ENCODE measurements around the gene KHSRP.

Gene KHSRP

DNA sequence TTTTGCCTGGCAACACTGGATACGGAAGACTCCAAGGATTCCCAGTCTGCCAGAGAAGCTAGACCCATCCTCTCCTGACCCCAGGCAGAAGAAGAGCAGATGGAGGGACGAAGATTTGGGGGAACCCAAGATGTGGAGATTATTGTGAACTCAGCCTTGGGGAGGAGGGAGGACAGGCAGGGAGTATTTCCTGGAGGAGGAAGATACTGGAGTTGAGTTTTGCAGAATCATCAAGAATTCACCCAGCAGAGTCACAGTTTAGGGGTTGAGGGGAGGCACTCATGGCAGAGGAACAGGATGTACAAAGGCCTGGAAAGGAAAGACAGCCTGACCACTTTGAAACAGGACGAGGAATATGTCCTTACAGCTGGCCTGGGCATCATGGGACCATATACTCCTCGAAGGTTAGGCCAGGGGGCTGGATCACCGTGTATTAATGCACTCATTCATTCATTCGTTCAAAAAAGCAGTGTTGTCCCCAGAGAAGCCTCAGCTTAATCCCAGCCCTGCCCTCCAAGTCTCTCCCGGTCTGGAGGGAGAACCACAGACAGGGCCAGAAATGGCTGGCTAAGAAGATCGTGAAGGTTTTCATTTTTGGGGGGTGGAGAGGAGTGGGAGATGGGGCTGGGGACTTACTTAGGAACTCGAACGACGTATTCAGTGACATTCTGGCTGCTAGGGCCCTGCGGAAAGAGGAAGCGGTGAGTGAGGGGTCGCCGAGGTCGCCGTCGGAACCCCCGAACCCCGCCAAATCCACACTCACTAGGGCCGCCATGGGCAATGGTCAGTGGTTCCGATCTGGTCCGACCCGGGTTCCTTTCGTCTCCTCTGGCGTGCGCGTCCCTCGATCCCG is 32.2 kb downstream of the KHSRP start:
- DNase-seq, result no peak

DNA sequence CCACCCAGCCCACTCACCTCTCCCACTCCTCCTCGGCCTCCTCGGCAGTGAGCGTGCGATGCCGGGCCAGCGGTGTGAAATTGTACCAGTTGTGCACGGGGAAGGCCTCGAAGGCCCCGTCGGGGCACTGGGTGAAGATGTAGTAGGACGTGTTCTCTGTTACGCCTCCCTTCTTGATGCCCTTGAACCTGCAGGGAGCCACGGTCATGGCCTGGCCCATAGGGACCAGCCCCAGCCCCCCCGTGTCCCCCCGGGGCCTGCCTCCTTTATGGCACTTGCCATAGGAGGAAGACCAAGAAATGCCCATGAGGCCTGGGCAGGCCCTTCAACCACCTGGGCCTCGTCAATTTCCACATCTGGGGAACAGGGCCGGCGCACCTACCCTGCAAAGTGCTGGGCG is 37.2 kb downstream of the KHSRP start:
- no peak for DNase-seq

DNA sequence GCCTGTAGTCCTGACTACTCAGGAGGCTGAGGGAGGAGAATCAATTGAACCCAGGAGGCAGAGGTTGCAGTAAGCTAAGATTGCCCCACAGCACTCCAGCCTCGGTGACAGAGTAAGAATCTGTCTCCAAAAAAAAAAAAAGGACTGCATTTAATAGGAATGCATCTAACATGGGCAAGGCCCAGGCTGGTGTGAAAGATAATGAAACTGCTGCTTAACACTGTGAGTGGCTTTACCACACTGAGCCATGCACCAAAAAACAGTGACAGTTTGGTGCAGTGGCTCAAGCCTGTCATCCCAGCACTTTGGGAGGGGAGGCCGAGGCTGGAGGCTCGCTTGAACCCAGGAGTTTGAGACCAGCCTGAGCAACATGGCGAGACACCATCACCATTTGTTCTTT is 40.2 kb downstream of the KHSRP start:
- DNase-seq, result no peak

DNA sequence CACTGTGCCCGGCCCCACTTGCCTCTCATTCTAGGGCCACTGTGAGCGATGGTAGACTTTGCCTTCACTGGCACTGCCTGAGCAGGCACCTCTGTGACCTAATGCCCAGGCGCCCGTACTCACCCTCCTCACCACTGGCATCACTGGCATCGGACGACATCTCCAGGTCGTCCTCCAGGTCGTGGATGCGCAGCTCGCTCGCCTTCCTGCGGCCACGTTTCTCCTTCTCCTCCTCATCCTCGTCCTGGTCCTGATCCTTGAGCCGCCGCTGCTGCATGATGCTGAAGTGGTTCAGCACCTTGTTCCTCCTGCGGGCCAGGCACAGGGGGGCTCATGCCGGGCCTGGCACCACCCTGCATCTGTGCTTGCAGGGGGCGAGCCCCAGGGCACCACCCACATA is 41.4 kb downstream of the KHSRP start:
- no peak for DNase-seq

DNA sequence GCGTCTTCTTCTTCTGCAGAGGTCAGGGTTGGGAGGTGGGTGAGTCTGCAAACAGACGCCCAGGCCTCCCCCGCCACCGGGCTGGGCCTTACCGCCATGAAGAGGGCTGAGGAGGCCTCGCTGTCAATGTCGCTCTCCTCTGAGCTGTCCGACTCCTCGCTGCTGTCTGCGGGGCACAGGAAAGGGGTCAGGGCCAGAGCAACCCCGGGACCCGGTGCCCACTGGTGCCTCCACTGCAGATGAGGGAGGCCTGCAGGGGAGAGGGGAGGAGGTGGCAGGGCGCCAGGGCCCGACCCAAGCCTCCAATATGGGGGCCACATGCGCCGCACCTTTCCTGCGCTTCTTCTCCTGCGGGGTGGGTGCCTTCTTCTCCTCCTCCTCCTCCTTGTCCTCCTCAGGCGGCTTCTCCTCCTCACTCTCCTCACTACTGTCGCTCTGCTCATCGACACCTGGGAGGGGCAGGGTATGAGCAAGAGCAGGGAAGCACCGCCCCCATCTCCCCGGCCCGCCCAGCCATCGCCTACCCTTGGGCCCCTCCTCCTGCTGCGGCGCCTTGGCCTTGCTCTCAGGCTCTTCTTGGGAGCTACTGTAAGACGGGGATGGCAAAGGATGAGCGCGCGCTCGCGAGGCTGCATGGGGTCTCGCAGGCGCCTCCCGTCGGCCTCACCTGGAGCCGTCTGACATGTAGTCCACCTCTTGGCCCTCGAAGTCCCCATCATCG is 43.4 kb downstream of the KHSRP start:
- DNase-seq, result no peak

DNA sequence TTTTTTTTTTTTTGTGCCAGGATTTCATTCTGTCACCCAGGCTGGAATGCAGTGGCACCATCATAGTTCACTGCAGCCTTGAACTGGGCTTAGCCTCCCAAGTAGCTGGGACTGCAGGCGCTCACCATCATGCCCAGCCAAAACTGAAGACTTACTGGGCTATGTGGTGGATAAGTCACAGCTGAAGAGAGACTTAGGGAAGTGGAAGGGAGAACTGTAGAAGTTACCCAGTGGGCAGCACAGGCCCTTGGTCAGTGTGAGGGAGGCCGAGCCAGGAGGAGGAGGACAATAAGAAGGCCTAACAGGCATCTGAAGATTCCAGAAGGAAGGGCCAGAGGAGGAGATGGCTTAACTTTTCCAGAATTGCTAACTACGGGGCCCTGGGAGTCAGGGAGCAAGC is 44.9 kb downstream of the KHSRP start:
- no peak for DNase-seq

DNA sequence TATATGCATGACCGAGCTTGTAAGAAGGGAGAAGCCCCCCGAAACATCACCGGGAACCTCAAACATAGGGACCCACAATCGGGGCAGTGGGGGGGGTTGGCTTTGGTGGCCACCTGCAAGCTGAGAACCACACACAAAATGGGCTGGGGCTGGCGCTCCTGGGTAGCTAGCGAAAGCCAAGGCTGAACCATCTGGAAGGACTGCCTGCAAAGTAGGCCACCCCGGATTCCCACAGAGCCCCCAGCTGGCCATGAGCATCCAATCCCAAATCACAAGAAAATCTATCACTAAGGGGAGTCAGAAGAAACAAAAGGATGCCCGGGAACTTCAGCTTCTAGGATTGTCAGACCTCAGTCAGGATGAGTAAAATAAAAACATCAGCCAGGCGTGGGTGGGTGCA is 46.1 kb downstream of the KHSRP start:
- DNase-seq, result no peak

DNA sequence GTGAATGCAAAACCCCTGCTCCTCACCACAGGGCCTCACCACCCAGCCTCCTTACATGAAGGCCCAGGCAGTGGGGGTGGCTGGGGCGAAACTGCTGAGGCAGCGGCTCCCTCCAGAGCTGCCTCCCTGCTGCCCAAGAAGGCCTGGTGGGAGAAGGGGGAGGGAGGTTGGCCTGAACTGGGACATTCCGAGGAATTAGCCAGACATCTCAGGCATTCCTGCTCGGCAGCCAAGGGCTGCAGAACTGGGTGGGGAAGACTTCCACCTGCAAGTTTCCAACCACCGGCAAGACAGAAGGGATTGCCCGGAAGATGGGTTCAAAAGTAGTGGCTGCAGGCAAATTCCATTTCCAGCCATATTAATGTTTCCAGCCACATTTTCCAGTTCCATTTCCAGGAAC is 46.6 kb downstream of the KHSRP start:
- DNase-seq, result no peak

DNA sequence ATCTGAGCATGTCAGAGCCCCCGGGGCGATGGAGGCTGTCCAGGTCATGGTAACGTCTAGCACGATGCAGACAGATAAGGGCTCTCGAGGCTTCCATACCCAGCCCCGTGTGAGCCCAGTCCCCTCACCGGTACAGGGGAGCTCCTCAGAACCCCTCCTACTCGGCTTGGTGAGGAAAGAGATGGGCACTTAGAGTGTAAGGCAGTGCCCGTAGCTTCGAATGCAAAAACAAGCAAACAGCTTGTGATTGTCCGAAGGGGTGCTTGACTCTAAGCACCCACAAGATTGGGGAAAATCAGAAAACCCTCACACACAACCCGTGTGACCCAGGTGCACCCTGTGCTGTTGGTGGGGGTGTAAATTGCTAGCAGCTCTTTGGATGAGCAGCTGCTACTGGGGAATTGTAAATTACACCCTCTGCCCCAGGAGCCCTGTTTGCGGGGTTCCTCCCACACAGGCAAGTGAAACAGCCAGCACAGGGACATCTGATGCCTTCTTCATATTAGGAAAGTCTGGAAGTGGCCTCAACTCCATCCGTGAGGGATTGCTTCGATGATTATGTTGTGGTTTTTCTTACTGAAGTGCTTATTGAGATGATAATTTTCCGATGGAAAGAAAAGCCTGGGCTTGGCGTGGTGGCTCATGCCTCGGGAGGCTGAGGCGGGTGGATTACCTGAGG is 48.0 kb downstream of the KHSRP start:
- no peak for DNase-seq

DNA sequence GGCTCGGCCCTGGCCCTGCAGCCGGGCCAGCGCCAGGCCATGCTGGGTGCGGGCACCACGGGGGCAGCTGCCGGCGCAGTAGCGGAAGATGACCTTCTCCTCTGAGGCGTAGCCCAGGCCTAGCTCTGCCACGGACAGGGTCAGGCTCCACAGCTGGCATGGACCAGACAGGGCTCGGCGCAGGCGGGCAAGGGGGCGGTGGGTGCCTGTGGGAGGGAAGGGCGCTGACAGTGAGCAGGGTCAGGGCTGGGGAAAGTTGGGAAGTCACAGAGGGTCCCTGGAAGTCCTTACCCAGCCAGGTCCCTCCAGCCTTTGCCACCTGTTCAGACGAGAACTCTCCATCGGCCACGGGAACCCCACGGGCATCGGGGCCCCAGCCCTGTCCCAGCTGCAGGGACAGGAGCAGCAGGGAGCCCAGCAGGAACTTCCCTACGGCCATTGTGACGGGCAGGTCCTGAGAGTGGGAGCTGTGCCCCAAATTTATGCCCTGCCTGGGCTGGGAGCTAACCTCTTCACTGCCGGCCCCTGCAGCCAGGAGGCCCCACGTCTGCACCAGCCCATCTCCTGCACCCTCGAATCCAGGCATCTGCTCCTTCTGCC is 49.1 kb downstream of the KHSRP start, which contains the start of gene PSPN:
Gene PSPN, minus strand, starts transcription at position 523 of the 600 bp plus-strand sequence. Its CDS starts 84 bp downstream, at position 439.
- DNase-seq, result no peak

DNA sequence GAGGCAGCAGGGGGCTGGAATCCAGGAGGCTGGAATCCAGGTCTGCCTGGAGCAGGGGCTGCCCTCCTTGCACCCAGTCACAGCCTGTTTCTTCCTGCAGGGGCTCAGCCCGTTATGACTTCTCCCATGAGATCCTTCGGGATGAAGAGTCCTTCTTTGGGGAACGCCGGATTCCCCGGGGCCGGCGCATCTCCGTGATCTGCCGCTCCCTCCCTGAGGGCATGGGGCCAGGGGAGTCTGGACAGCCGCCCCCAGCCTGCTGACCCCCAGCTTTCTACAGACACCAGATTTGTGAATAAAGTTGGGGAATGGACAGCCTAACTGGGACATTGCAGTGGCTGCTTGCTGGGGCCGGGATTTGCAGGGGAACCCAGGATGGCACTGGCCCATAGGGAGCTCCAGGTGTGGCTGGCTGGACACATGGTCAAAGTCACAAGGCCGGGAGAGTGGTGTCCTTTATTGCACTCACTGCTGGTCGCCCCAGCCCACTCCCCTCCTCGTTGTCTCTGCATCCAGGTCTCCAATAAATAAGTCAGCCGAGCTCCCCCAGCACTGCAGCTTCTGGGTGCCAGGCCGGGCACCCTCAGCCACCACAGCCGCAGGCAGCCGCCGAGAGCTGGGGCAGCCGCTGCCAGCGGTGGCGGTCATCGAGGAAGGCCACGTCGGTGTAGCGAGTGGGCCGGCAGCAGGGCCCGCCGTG is 49.8 kb downstream of the KHSRP start:
- DNase-seq, result no peak

DNA sequence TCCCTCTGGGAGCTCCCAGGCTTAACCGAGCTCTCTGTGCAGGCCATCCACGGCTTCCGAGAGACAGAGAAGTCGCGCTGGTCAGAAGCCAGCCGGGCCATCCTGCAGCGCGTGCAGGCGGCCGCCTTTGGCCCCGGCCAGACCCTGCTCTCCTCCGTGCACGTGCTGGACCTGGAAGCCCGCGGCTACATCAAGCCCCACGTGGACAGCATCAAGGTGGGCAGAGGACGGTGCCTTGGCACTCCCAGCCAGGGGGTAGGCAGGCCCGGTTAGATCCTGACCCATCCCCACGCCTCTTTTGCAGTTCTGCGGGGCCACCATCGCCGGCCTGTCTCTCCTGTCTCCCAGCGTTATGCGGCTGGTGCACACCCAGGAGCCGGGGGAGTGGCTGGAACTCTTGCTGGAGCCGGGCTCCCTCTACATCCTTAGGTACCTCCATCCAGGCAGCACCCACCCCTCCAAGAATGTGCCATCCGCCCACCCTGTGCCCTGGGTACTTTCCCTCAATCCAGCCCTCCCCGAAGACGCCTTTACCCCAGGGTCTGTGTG is 50.4 kb downstream of the KHSRP start:
- no peak for DNase-seq

DNA sequence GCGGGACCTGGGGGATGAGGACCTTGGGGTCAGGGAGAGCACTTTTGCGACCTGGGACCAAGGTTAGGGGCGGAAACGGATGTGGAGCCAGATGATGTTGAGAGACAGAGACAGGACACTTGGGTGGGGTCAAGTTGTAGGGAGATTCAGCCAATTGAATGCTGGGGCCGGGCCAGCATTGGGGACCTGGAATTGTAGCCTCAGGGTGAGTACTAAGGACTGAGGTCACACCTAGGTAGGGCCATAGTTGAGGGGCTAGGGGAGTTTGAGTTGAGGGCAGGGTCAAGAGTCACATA is 50.9 kb downstream of the KHSRP start:
- DNase-seq, result no peak

DNA sequence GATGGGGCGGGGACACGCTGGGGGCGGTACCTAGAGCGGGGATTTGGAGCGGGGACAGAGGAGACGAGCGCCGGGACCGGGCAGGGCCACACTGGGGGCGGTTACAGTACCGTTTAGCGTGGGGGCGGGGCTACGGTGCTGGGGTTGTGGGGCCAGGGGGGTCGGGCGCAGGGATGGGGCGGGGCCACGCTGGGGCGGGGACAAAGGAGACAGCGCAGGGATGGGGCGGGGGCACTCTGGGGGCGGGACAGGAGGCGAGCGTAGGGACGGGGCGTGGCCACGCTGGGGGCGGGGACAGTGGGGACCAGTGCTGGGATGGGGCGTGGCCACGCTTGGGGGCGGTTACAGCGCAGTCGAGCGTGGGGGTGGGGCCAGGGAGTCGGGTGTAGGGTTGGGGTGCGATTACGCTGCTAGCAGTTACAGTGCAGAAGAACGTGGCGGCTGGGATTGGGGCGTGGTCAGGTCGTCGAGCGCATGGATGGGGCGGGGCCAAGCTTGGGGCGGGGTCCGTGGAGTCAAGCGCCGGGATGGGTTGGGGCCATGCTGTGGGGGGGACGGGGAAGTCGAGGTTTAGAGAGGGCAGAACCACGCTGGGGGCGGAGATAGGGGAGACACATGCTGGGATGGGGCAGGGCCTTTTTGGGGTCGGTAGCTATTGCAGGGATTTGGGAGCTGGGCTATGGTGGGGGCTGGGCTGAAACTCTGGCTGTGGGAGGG is 51.4 kb downstream of the KHSRP start:
- peak; percentile 99 for DNase-seq

DNA sequence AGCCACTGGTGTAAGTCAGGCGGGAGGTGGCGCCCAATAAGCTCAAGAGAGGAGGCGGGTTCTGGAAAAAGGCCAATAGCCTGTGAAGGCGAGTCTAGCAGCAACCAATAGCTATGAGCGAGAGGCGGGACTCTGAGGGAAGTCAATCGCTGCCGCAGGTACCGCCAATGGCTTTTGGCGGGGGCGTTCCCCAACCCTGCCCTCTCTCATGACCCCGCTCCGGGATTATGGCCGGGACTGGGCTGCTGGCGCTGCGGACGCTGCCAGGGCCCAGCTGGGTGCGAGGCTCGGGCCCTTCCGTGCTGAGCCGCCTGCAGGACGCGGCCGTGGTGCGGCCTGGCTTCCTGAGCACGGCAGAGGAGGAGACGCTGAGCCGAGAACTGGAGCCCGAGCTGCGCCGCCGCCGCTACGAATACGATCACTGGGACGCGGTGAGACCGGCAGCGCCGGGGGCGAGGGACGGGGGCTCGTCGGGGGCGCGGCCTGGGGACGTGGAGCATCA is 52.0 kb downstream of the KHSRP start, which contains the start of gene ALKBH7:
Gene ALKBH7, plus strand, starts transcription at position 201 of the 502 bp plus-strand sequence. Its CDS starts 27 bp downstream, at position 228.
- DNase-seq, result peak; percentile 98

DNA sequence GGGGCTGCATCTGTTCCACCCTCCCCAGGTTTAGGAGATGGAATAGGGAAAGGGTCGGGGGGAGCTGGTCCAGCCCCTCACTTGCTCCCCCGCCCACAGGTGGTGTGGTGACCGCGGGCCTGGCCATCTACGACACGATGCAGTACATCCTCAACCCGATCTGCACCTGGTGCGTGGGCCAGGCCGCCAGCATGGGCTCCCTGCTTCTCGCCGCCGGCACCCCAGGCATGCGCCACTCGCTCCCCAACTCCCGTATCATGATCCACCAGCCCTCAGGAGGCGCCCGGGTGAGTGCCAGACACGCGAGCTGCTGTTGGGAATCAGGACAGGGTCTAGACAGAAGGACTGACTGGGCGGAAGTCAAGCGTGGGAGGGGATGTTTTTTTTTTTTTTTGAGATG is 60.3 kb downstream of the KHSRP start:
- no peak for DNase-seq
